Measurements from ENCODE around the gene ANAPC2. TPM values are rescaled to one million over a fixed set of nuclear protein-coding genes. Genes with fewer than 3 reads are reported as not detected.

ANAPC2 gene
- total RNA-seq, 4 donors from 2014 or later, result 18.7 to 28.7 (median 25.1) TPM

- whole genome bisulfite sequencing, result 27% methylated on average over 5 of the region's 24 CpGs
- DNase-seq (ENCODE audit: extremely low spot score), result no peak
- Histone ChIP-seq H3K36me3 (no peaks in the 10 kb centered on the region), H3K27me3 (peaks cover 0 to 80% (median 10%) of the 10 kb centered on the region in 4 donors), H3K4me1 (no peaks in the 10 kb centered on the region), H3K4me3 (no peak overlapping the region), H3K9me3 (no peaks in the 10 kb centered on the region), H3K27ac (replicated peaks in 1 of 4) (no peak overlapping the region)
- no peak for TF ChIP-seq POLR2A (IDR thresholded peaks at IDR 0.05; ENCODE audit: low read depth)
- no peak for TF ChIP-seq POLR2AphosphoS5 (IDR thresholded peaks at IDR 0.05)
- no peak for TF ChIP-seq EP300 (IDR thresholded peaks at IDR 0.05)
- no peak for TF ChIP-seq CTCF (IDR thresholded peaks at IDR 0.05)
- intact Hi-C loops (cut with DNase I), result no loop called here
Measured at GRCh38 chr9:137147793-137148160, 40.6 kb downstream of the ANAPC2 start.

- intact Hi-C loops (cut with DNase I), result no loop called here
- DNase-seq (ENCODE audit: extremely low spot score), result no peak
- Histone ChIP-seq H3K4me3 (no peak overlapping the region), H3K27ac (replicated peaks in 1 of 4) (no peak overlapping the region), H3K27me3 (peaks cover 0 to 86% (median 13%) of the 10 kb centered on the region in 4 donors), H3K9me3 (no peaks in the 10 kb centered on the region), H3K4me1 (no peaks in the 10 kb centered on the region), H3K36me3 (no peaks in the 10 kb centered on the region)
- 84% methylated on average over 23 of the region's 26 CpGs for WGBS
- TF ChIP-seq EP300 (IDR thresholded peaks at IDR 0.05), result no peak
- no peak for TF ChIP-seq POLR2AphosphoS5 (IDR thresholded peaks at IDR 0.05)
- TF ChIP-seq POLR2A (IDR thresholded peaks at IDR 0.05; ENCODE audit: low read depth), result no peak
- no peak for TF ChIP-seq CTCF (IDR thresholded peaks at IDR 0.05)
Measured at GRCh38 chr9:137147091-137147792, 41.1 kb downstream of the ANAPC2 start.

- TF ChIP-seq POLR2AphosphoS5 (IDR thresholded peaks at IDR 0.05), result no peak
- no peak for TF ChIP-seq CTCF (IDR thresholded peaks at IDR 0.05)
- TF ChIP-seq POLR2A (IDR thresholded peaks at IDR 0.05; ENCODE audit: low read depth), result no peak
- TF ChIP-seq EP300 (IDR thresholded peaks at IDR 0.05), result no peak
- no peaks in the 10 kb centered on the region for H3K36me3 ChIP-seq
- peaks cover 0 to 93% (median 19%) of the 10 kb centered on the region in 4 donors for H3K27me3 ChIP-seq
- WGBS, result 83% methylated on average over 5 of the region's 9 CpGs
- H3K4me1 ChIP-seq, result no peaks in the 10 kb centered on the region
- no peak for DNase-seq (ENCODE audit: extremely low spot score)
- H3K4me3 ChIP-seq, result no peak overlapping the region
- intact Hi-C loops (cut with DNase I), result no loop called here
- H3K9me3 ChIP-seq, result no peaks in the 10 kb centered on the region
- H3K27ac ChIP-seq (replicated peaks in 1 of 4), result no peak overlapping the region
Measured at GRCh38 chr9:137146527-137146918, 41.8 kb downstream of the ANAPC2 start.

GRCh38 chr9:137145731-137146526, 42.4 kb downstream of the ANAPC2 start:
- Histone ChIP-seq H3K4me1 (no peaks in the 10 kb centered on the region), H3K27me3 (peaks cover 0 to 93% (median 25%) of the 10 kb centered on the region in 4 donors), H3K27ac (replicated peaks in 1 of 4) (no peak overlapping the region), H3K9me3 (no peaks in the 10 kb centered on the region), H3K4me3 (no peak overlapping the region), H3K36me3 (no peaks in the 10 kb centered on the region)
- intact Hi-C loops (cut with DNase I), result no loop called here
- no peak for DNase-seq (ENCODE audit: extremely low spot score)
- WGBS, result 51% methylated on average over 44 of the region's 49 CpGs
- TF ChIP-seq EP300 (IDR thresholded peaks at IDR 0.05) (no peak), POLR2A (IDR thresholded peaks at IDR 0.05; ENCODE audit: low read depth) (no peak), POLR2AphosphoS5 (IDR thresholded peaks at IDR 0.05) (no peak), CTCF (IDR thresholded peaks at IDR 0.05) (no peak)

All from esophagus muscularis mucosa (tissue), 4 donors.